ENCODE measurements around the gene RASA2. TPM values are rescaled to one million over a fixed set of nuclear protein-coding genes. Genes with fewer than 3 reads are reported as not detected.
A peak's percentile ranks its signal among the peaks of the same experiment; 100 is the strongest.
"Not testable (repeated sequence)": the region's sequence is repeated elsewhere in the genome, so short reads cannot be mapped to it uniquely, and the experiment has no call there.

Gene RASA2
- total RNA-seq, 1 donor from 2014 or later: 5.5 TPM

GRCh38 chr3:141456301-141456625 lies 30.6 kb upstream of the RASA2 start:
- DNase-seq (ENCODE audit: low read depth): no peak

GRCh38 chr3:141457624-141458236 lies 29.1 kb upstream of the RASA2 start:
- peak; percentile 51 for DNase-seq (ENCODE audit: low read depth)

- DNase-seq (ENCODE audit: low read depth): no peak
These were observed 27.8 kb upstream of the RASA2 start for GRCh38 chr3:141459008-141459407.

DNA sequence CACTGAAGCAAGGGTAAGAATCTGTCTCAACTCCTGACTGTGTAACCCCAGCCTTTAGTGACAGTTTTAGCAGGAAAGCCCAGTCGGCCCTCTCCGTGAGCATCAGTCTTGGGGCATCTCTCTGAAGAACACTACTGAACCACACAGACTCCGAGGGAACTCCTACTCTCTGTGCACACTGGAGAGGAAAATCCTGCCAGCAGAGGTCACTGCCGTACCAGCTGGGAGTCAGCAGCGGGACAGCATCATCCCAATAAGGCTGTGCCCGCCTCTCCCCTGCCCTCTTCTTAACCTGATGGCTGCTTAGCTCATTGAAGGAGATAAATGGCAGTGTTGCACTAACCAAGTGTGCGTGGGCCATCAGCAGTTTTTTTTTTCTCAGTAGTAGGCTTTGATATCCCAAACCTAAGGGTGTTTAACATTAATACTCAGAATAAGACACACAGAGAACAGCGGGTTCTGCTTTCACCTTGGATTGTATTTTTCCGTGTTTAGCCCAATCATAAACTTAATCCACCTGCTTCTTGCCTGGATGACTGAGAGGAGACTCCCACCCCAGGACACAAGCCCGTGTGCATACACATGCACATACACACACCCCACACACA lies 26.6 kb upstream of the RASA2 start:
- peak; percentile 90 for DNase-seq (ENCODE audit: low read depth)

GRCh38 chr3:141462176-141462859 lies 24.5 kb upstream of the RASA2 start:
- DNase-seq (ENCODE audit: low read depth): no peak

GRCh38 chr3:141465221-141465620 lies 21.6 kb upstream of the RASA2 start:
- DNase-seq (ENCODE audit: low read depth): peak; percentile 32

GRCh38 chr3:141466633-141467169 lies 20.1 kb upstream of the RASA2 start:
- no peak for DNase-seq (ENCODE audit: low read depth)

DNA sequence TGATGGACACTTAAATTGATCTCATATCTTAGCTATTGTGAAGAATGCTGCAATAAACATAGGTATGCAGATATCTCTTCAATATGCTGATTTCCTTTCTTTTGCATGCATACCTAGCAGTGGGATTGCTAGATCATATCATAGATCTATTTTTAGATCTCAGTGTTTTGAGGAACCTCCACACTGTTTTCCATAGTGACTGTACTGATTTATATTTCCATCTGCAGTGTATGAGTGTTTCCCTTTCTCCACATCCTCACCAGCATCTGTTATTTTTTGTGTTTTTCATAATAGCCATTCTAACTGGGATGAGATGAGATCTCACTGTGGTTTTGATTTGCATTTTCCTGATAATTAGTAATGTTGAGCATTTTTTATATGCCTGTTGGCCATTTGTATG lies 17.1 kb upstream of the RASA2 start:
- DNase-seq (ENCODE audit: low read depth): no peak

DNA sequence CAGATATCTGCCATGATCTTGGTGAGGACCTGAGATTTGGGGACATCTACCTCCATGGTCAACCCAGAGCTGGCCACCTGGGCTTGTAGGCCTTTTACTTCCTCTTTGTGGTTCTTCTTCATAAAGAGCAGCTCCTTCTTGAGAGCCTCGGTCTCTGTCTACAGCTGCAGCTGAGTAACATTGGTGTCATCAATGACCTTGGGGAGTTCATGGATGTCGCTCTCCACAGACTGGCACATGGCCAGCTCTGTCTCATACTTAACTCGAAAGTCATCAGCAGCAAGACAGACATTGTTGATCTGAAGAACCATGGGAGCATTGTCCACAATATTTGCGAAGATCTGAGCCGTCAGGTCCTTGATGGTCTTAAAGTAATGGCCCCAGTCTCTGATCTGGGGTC lies 15.7 kb upstream of the RASA2 start:
- no peak for DNase-seq (ENCODE audit: low read depth)

- DNase-seq (ENCODE audit: low read depth): no peak
These were observed 10.8 kb upstream of the RASA2 start for GRCh38 chr3:141476033-141476432.

- no peak for DNase-seq (ENCODE audit: low read depth)
These were observed 9.6 kb upstream of the RASA2 start for GRCh38 chr3:141477224-141477623.

DNA sequence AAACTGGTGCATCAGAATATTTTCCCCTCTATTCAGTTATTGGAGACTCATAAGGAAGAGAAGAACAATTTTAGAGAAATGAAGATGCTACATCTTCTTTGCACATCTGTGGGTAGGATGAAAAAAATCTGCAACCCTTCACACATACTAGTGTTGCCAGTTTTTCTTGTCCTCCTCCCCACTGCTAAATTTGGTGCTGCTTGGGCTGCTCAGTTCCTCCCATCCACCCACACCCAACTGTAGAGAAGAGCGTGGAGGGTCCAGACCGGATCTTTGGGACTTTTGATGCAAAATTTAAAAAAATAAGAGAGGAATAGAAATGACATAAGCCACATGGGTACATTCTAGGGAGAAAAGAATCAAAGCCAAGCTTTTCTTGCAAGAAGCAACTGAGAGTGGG lies 8.7 kb upstream of the RASA2 start:
- DNase-seq (ENCODE audit: low read depth): no peak

DNA sequence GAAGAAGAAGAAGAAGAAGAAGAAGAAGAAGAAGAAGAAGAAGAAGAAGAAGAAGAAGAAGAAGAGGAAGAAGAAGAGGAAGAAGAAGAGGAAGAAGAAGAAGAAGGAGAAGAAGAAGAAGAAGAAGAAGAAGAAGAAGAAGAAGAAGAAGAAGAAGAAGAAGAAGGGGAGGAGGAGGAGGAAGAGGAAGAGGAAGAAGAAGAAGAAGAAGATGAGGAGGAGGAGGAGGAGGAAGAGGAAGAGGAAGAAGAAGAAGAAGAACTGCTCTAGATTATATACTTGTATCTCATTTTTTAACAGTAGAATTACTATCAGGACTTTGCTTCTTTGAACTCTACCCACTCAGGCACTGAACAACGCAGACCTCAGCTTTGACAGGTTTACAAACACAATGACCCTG lies 8.0 kb upstream of the RASA2 start:
- DNase-seq (ENCODE audit: low read depth): not testable (repeated sequence)

DNA sequence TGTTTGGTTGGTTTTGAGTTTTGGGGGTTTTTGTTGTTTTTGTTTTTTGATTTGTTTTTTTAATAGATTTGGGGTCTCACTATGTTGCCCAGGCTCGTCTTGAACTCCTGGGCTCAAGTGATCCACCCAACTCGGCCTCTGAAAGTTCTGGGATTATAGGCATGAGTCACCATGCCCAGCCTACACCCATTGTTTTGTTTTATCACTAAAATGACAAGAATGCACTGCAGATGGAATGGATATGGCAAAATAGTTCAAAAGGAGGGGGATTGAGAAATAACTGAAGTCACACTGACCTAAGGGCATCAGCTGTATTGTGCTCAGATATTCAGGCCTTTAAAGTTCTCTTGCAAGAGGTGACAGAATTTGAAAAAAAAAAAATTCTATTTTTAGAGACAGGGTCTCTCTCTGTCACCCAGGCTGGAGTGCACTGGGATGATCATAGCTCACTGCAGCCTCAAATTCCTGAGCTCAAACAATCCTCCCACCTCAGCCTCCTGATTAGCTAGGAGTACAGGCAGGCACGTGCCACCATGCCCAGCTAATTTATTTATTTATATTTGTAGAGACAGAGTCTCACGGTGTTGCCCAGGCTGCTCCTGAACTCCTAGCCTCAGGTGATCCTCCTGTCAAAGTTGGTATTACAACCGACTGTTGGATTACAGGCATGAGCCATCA lies 4.4 kb upstream of the RASA2 start:
- DNase-seq (ENCODE audit: low read depth): peak; percentile 50

GRCh38 chr3:141484701-141485287 lies 2.0 kb upstream of the RASA2 start:
- DNase-seq (ENCODE audit: low read depth): no peak

DNA sequence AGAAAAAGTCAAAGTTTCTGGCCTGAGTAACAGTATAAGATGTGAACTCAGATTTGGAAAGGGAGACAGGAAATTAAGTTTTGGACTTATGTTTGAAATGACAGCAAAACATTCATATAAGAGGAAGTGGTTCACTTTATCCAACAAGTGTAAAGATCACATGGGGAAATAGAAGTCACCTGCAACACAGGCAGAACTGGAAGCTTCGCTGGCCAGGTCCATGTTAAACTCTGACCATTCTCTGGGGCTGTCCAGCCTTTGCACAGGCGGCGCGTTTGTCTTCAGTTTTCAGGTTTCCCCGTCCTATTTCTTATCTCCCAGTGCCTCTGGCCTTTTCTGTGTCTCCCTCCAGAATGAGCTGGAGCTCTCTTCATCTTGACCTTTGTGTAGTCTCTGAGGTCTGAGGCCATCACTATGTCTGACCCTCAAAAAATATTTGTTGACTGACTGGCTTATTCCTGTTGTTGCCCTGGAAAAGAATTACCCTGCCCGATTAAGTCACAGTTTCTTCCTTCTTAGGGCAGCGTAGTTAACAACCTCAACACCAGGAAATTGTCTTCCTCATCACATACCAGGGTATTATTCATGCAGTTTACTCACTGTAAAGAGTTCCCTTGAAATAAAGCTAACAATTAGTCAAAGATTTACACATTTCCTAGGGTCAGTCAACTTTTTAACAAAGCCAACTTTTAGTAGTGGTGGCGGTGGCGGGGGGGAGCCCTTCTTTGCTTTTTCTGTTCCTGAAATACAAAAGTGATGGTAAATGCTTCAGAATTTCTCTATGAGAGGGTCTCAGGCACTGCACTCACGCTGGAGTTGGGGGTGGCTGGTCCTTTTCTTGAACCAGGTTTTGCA lies 959 bp upstream of the RASA2 start:
- peak; percentile 13 for DNase-seq (ENCODE audit: low read depth)

GRCh38 chr3:141486496-141486745 lies 406 bp upstream of the RASA2 start:
- DNase-seq (ENCODE audit: low read depth): no peak

DNA sequence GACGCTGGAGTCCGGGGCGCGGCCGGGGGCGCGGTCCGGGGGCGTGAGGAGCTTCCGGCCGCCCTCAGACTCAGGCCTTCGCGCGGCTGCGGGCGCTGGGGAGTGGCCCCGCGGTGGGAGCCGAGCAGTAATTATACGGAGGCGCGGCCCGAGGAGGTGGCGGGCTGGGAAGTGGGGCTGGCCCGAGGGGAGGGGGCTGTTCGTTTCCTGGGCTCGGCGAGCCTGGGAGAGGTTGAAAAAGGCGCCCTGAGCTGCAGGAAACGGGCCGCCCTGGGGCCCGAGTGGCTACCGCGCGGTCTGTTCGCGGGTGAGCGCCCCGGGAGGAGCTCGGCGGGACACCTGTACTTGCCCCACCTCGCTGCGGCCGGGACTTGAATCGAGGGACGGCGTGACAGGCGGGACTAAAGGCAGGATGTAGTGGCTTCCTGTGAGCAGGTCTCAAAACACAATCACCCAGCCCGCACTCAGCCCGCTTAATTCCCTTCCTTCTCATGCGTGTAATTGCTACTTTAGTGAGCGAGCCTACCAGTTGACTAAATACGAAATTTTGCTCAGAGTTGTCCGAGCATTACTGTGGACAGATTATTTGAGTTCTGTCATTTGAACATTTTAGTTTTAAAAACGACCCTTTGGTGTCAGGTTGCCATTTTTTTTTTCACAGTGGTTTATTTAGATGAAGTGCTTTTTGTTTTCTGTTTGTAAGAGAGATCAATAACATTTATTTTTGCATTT lies 860 bp downstream of the RASA2 start:
- peak; percentile 60 for DNase-seq (ENCODE audit: low read depth)

GRCh38 chr3:141489203-141489602 lies 2.4 kb downstream of the RASA2 start:
- no peak for DNase-seq (ENCODE audit: low read depth)

GRCh38 chr3:141491081-141491480 lies 4.3 kb downstream of the RASA2 start:
- no peak for DNase-seq (ENCODE audit: low read depth)
